Left lung (tissue), 10 donors: ENCODE results near the gene WDCP. TPM values are rescaled to one million over a fixed set of nuclear protein-coding genes. Genes with fewer than 3 reads are reported as not detected.

Experiments used
- ATAC-seq: fragments of 200-7000 bp; cut with Tn5 transposase; one replicate; pipeline ENCODE4 v1.9.1; 2020; ENCODE audit warnings: moderate library complexity
- DNase-seq, 4 donors: peaks; one replicate each; pipeline ENCODE4 v3.0.0-alpha.2; 2013 to 2020
- H3K27ac ChIP-seq, 2 donors: fragments of 200-600 bp; sonication (generic) in 1 of 2; one replicate each; pipeline versions ENCODE4 v1.5.0 to v1.8.0; 2020 to 2021
- H3K27me3 ChIP-seq, 2 donors: fragments of 200-600 bp; sonication (generic) in 1 of 2; one replicate each; pipeline versions ENCODE4 v1.5.0 to v1.8.0; 2020 to 2021
- H3K36me3 ChIP-seq, 2 donors: fragments of 200-600 bp; sonication (generic) in 1 of 2; one replicate each; pipeline versions ENCODE4 v1.5.0 to v1.8.0; 2020 to 2021
- H3K4me1 ChIP-seq, 2 donors: fragments of 200-600 bp; one replicate each; pipeline ENCODE4 v1.8.0; 2021
- H3K4me3 ChIP-seq, 2 donors: fragments of 200-600 bp; sonication (generic) in 1 of 2; one replicate each; pipeline versions ENCODE4 v1.5.0 to v1.8.0; 2020 to 2021; ENCODE audit warnings: mild to moderate bottlenecking in 1 of 2
- H3K9me3 ChIP-seq, 2 donors: fragments of 200-600 bp; sonication (generic) in 1 of 2; one replicate each; pipeline versions ENCODE4 v1.5.0 to v1.8.0; 2020 to 2021
- CTCF ChIP-seq, 2 donors: fragments of 200-600 bp; sonication (generic) in 1 of 2; IDR thresholded peaks; one replicate each; pipeline versions ENCODE4 v1.5.0 to v1.8.0; 2021; ENCODE audit warnings: antibody characterized with exemption in 2 of 2
- intact Hi-C, 2 donors: fragments of 100-400 bp; cut with DNase I; formaldehyde crosslinking; loops; one replicate each; pipeline versions ENCODE4 v1.11.2 to v1.14.2; 2022
- polyA plus RNA-seq, 6 donors: library from polyadenylated mRNA; unstranded; fragments of 120-200 nt; gene quantifications; one replicate each; pipeline ENCODE4 v1.2.1, GENCODE V29; 2013; ENCODE audit not compliant: insufficient read length in 6 of 6
- total RNA-seq, 2 donors: library from RNA; stranded (reverse); fragmentation: NEBNext Ultra II Directional; extraction: Animal tissue kit (Norgen Biotek cat#: 25700); gene quantifications; one replicate each; pipeline ENCODE4 v1.2.1, GENCODE V29; 2021
- donor health status: DM: no; HTN: yes; CAD: no.
- donor health status: DM: no; HTN: no; CAD: no.

Gene WDCP
- total and polyA plus RNA-seq, 8 donors = 10.3 to 15.0 (median 14.6) TPM

GRCh38 chr2:24021122-24021998 is 25.8 kb downstream of the WDCP start:
- no peak overlapping the region for H3K27ac ChIP-seq
- intact Hi-C loops = no loop called here

GRCh38 chr2:24020244-24020643 is 26.9 kb downstream of the WDCP start:
- intact Hi-C loops = no loop called here
- Histone ChIP-seq H3K27ac (no peak overlapping the region), H3K36me3 (peaks cover 0 to 26% of the 10 kb centered on the region in 2 donors), H3K4me3 (no peak overlapping the region), H3K27me3 (no peaks in the 10 kb centered on the region), H3K4me1 (no peaks in the 10 kb centered on the region), H3K9me3 (no peaks in the 10 kb centered on the region)
- TF ChIP-seq CTCF (IDR thresholded peaks at IDR 0.05) = no peak
- DNase-seq = no peak
- no peak for ATAC-seq

More at GRCh38 chr2:24021122-24021998, 25.8 kb downstream of the WDCP start:
- Histone ChIP-seq H3K4me3 (no peak overlapping the region), H3K9me3 (no peaks in the 10 kb centered on the region), H3K4me1 (no peaks in the 10 kb centered on the region), H3K36me3 (peaks cover 0 to 33% of the 10 kb centered on the region in 2 donors), H3K27me3 (no peaks in the 10 kb centered on the region)
- no peak for DNase-seq
- TF ChIP-seq CTCF (IDR thresholded peaks at IDR 0.05) = peak in 1 of 2 donors; percentile 23
- peak; percentile 47 for ATAC-seq

- ATAC-seq (no peak), DNase-seq (no peak)
- no peak for TF ChIP-seq CTCF (IDR thresholded peaks at IDR 0.05)
- H3K9me3 ChIP-seq = no peaks in the 10 kb centered on the region
- no peaks in the 10 kb centered on the region for H3K4me1 ChIP-seq
- intact Hi-C loops = no loop called here
- H3K27ac ChIP-seq = no peak overlapping the region
- no peak overlapping the region for H3K4me3 ChIP-seq
- peaks cover 0 to 21% of the 10 kb centered on the region in 2 donors for H3K36me3 ChIP-seq
- no peaks in the 10 kb centered on the region for H3K27me3 ChIP-seq
These were observed 27.5 kb downstream of the WDCP start for GRCh38 chr2:24019729-24020128.

- intact Hi-C loops = no loop called here
- ATAC-seq = no peak
- Histone ChIP-seq H3K36me3 (peaks cover 0 to 7% of the 10 kb centered on the region in 2 donors), H3K4me1 (no peaks in the 10 kb centered on the region), H3K4me3 (no peak overlapping the region), H3K9me3 (no peaks in the 10 kb centered on the region), H3K27ac (no peak overlapping the region), H3K27me3 (no peaks in the 10 kb centered on the region)
- no peak for DNase-seq
- TF ChIP-seq CTCF (IDR thresholded peaks at IDR 0.05) = no peak
These were observed 28.9 kb downstream of the WDCP start for GRCh38 chr2:24018241-24018640.

GRCh38 chr2:24017711-24018110 is 29.5 kb downstream of the WDCP start:
- no peak for TF ChIP-seq CTCF (IDR thresholded peaks at IDR 0.05)
- Histone ChIP-seq H3K36me3 (peaks cover 0 to 2% of the 10 kb centered on the region in 2 donors), H3K27ac (no peak overlapping the region), H3K27me3 (peaks cover 0 to 5% of the 10 kb centered on the region in 2 donors), H3K4me1 (no peaks in the 10 kb centered on the region), H3K4me3 (no peak overlapping the region), H3K9me3 (no peaks in the 10 kb centered on the region)
- intact Hi-C loops = no loop called here
- ATAC-seq (no peak), DNase-seq (no peak)
